Lower lobe of right lung (tissue), 2 donors: ENCODE measurements around the gene MGMT. TPM values are rescaled to one million over a fixed set of nuclear protein-coding genes. Genes with fewer than 3 reads are reported as not detected.

Experiments
- ATAC-seq, 2 donors: fragments of 200-7000 bp; cut with Tn5 transposase; one replicate each; pipeline ENCODE4 v1.9.1; 2020 to 2022; ENCODE audit warnings: mild to moderate bottlenecking in 2 of 2, moderate library complexity in 2 of 2
- DNase-seq: peaks from one replicate; pipeline ENCODE4 v3.0.0-alpha.2; 2020
- H3K27ac ChIP-seq: fragments of 200-600 bp; one replicate; pipeline ENCODE4 v1.8.0; 2022
- H3K27me3 ChIP-seq: fragments of 200-600 bp; one replicate; pipeline ENCODE4 v1.8.0; 2022; ENCODE audit warnings: low read depth
- H3K36me3 ChIP-seq: fragments of 200-600 bp; one replicate; pipeline ENCODE4 v1.8.0; 2022; ENCODE audit warnings: mild to moderate bottlenecking
- H3K4me1 ChIP-seq: fragments of 200-600 bp; one replicate; pipeline ENCODE4 v1.8.0; 2022
- H3K4me3 ChIP-seq: fragments of 200-600 bp; one replicate; pipeline ENCODE4 v1.8.0; 2022; ENCODE audit warnings: mild to moderate bottlenecking
- H3K9me3 ChIP-seq: fragments of 200-600 bp; one replicate; pipeline ENCODE4 v1.8.0; 2022
- intact Hi-C: fragments of 100-400 bp; cut with DNase I; formaldehyde crosslinking; loops from one replicate; pipeline ENCODE4 v1.11.0; 2022
- total RNA-seq: library from RNA; stranded (reverse); fragmentation: NEBNext Ultra II Directional; extraction: Animal tissue kit (Norgen Biotek cat#: 25700); gene quantifications from one replicate; pipeline ENCODE4 v1.2.1, GENCODE V29; 2021
- TF ChIP-seq, protein P1 (sequence below): fragments of 200-600 bp; IDR thresholded peaks from one replicate; pipeline ENCODE4 v1.8.0; 2022; ENCODE audit warnings: antibody characterized with exemption, mild to moderate bottlenecking
- donor health status: DM: no; HTN: yes; CAD: no; lungs with severe emphysema.

Gene MGMT
- total RNA-seq, 1 donor from 2014 or later, result 19.9 TPM

DNA sequence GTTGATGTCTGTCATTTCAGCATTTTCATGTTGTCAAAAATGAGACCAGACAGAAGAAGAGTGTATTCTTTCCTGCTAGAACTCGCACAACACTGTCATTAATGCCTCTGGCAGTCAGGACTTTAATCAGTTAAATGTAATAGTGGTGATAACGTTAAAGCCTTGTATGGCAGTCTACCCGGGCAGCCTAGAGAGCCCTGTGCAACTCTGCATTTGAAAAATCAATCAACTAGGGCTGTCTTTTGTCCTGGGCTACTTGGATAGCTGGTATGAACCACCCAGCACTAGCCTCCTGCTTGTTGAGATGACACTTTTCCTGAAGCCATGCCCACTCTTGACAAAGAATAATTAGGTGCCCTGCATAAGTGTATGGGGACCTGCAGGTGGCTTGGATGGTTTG, 19.8 kb downstream of the MGMT start:
- H3K36me3 ChIP-seq, result no peaks in the 10 kb centered on the region

DNA sequence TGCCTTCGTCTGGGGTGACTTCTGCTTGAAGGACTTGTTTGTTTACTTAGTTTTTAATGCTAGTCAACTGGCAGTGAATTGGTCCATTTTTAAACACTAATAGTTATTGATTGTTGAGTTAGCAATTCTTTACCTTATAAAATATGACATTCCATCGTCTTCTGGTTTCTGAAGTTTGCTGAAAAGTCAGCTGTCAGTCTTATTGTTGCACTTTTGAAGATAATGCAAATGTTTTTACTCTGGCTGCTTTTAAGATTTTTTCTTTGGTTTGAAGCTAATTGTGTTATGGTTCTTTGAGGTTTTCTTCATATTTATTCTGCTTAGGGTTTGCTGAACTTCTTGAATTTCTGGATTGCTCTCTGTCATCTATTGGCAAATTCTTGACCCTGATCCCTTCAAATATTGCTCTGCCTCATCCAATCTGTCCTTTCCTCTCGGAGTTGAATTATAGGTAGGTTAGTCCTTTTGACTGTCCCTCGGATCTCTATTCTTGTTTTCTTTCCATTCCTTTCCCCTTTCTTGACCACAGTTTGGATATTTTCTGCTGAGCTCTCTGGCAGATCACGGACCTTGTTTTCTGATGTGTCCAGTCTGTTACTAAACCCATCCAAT, 24.2 kb downstream of the MGMT start:
- ATAC-seq (no peak), DNase-seq (no peak)
- Histone ChIP-seq H3K4me1 (no peaks in the 10 kb centered on the region), H3K36me3 (no peaks in the 10 kb centered on the region), H3K27me3 (no peaks in the 10 kb centered on the region), H3K27ac (no peak overlapping the region), H3K4me3 (no peak overlapping the region), H3K9me3 (peaks cover 36% of the 10 kb centered on the region)
- intact Hi-C loops, result no loop called here
- TF ChIP-seq, protein P1, sequence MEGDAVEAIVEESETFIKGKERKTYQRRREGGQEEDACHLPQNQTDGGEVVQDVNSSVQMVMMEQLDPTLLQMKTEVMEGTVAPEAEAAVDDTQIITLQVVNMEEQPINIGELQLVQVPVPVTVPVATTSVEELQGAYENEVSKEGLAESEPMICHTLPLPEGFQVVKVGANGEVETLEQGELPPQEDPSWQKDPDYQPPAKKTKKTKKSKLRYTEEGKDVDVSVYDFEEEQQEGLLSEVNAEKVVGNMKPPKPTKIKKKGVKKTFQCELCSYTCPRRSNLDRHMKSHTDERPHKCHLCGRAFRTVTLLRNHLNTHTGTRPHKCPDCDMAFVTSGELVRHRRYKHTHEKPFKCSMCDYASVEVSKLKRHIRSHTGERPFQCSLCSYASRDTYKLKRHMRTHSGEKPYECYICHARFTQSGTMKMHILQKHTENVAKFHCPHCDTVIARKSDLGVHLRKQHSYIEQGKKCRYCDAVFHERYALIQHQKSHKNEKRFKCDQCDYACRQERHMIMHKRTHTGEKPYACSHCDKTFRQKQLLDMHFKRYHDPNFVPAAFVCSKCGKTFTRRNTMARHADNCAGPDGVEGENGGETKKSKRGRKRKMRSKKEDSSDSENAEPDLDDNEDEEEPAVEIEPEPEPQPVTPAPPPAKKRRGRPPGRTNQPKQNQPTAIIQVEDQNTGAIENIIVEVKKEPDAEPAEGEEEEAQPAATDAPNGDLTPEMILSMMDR, result no peak

More for the DNA sequence above, 19.8 kb downstream of the MGMT start:
- TF ChIP-seq, protein P1, result no peak
- no peak for ATAC-seq
- H3K27ac ChIP-seq, result no peak overlapping the region
- no peaks in the 10 kb centered on the region for H3K4me1 ChIP-seq
- no peaks in the 10 kb centered on the region for H3K27me3 ChIP-seq
- H3K9me3 ChIP-seq, result peaks cover 58% of the 10 kb centered on the region
- intact Hi-C loops, result no loop called here
- DNase-seq, result no peak
- no peak overlapping the region for H3K4me3 ChIP-seq

DNA sequence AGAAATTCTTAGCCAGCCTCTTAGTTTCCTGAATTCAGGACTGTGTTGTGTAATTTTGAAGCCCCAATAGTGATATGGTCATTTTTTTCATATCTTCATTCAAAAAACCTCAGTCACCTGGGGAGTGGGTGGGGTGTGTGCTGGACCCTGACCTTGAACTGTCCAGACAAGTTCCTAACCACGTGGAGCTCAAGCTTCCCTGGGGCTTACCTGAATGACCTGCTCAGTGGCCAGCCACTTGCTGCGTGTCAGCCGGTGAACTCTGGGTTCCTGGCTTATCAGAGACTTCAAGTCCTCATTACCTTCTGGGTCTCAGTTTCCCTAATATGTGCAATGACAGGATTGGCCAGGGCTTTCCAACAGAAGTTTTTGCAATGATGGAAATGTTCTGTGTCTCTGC, 27.1 kb downstream of the MGMT start:
- H3K36me3 ChIP-seq, result no peaks in the 10 kb centered on the region
- H3K9me3 ChIP-seq, result peaks cover 36% of the 10 kb centered on the region
- DNase-seq, result no peak
- no peak for ATAC-seq
- intact Hi-C loops, result no loop called here
- H3K27ac ChIP-seq, result no peak overlapping the region
- H3K4me3 ChIP-seq, result no peak overlapping the region
- TF ChIP-seq, protein P1, result no peak
- no peaks in the 10 kb centered on the region for H3K27me3 ChIP-seq
- no peaks in the 10 kb centered on the region for H3K4me1 ChIP-seq

DNA sequence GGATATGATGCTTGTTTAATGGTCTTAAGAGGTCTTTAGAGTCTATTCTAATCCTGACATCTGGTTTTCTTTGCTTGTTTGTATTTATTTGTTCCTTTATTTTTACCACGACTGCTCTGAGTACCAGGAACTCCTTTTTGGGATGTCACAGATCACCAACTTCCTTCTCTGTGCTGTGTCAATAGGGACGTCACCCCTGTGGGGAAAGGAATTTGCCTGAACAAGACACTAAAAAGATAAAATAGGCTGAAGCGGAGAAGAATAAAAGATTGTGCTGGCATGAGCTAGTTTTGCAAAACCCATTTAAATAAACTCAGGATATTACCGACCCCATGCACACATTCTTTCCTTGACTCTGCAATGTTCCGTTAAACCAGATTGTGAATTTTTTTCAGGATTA, 27.7 kb downstream of the MGMT start:
- peaks cover 30% of the 10 kb centered on the region for H3K9me3 ChIP-seq
- H3K27ac ChIP-seq, result no peak overlapping the region
- H3K36me3 ChIP-seq, result no peaks in the 10 kb centered on the region
- no peak for ATAC-seq
- H3K4me1 ChIP-seq, result no peaks in the 10 kb centered on the region
- H3K4me3 ChIP-seq, result no peak overlapping the region
- TF ChIP-seq, protein P1, result no peak
- DNase-seq, result no peak
- H3K27me3 ChIP-seq, result no peaks in the 10 kb centered on the region
- intact Hi-C loops, result no loop called here

DNA sequence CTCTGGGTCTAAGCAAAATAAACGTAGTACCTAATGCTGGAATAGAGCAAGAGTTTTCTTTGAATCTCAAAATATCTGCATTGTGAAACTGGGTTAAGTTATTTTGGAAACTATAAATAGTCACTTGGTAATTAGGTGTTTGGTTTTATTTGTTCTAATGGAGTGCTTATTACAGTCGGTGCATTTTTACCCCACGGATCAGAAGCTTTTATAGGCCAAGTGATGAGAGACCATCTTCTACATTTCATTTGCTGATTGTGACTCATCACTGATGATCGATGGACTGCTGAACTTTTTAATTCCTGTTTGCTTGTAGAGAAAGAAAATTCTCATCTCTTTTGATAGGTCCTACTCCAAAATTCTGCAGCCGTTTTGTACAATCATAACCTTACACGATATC, 28.2 kb downstream of the MGMT start:
- no peak for DNase-seq
- H3K4me1 ChIP-seq, result no peaks in the 10 kb centered on the region

More for the DNA sequence above, 28.2 kb downstream of the MGMT start:
- TF ChIP-seq, protein P1, result no peak
- H3K9me3 ChIP-seq, result peaks cover 25% of the 10 kb centered on the region
- no peak overlapping the region for H3K4me3 ChIP-seq
- ATAC-seq, result no peak
- H3K36me3 ChIP-seq, result no peaks in the 10 kb centered on the region
- H3K27me3 ChIP-seq, result no peaks in the 10 kb centered on the region
- no peak overlapping the region for H3K27ac ChIP-seq
- intact Hi-C loops, result no loop called here
